Measurements from ENCODE around the gene HIVEP1.
"Not testable (repeated sequence)": the region's sequence is repeated elsewhere in the genome, so short reads cannot be mapped to it uniquely, and the experiment has no call there.

HIVEP1 gene

DNA sequence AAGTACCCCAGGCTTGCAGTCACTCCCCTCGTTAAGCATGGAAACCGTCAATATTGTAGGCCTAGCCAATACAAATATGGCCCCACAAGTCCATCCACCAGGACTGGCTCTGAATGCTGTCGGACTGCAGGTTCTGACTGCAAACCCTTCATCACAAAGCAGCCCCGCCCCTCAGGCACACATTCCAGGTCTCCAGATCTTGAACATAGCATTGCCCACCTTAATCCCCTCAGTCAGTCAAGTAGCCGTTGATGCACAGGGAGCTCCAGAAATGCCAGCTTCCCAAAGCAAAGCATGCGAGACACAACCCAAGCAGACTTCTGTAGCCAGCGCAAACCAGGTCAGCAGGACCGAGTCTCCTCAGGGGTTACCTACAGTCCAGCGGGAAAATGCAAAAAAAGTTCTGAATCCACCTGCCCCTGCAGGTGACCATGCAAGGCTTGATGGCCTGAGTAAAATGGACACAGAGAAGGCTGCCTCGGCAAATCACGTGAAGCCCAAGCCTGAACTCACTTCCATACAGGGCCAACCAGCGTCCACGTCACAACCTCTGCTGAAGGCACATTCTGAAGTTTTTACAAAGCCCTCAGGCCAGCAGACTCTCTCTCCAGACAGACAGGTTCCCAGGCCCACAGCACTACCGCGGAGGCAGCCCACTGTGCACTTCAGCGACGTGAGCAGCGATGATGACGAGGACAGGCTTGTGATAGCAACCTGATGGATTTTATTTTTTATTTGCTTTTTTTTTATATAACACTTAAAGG is 151.8 kb downstream of the HIVEP1 start:
- no peak for DNase-seq

- no peak for DNase-seq
Measured at GRCh38 chr6:12164508-12164770, 152.3 kb downstream of the HIVEP1 start.

GRCh38 chr6:12165297-12165696 is 153.2 kb downstream of the HIVEP1 start:
- DNase-seq, result no peak

- no peak for DNase-seq
Measured at GRCh38 chr6:12165722-12166280, 153.7 kb downstream of the HIVEP1 start.

- DNase-seq, result no peak
Measured at GRCh38 chr6:12169377-12169776, 157.3 kb downstream of the HIVEP1 start.

DNA sequence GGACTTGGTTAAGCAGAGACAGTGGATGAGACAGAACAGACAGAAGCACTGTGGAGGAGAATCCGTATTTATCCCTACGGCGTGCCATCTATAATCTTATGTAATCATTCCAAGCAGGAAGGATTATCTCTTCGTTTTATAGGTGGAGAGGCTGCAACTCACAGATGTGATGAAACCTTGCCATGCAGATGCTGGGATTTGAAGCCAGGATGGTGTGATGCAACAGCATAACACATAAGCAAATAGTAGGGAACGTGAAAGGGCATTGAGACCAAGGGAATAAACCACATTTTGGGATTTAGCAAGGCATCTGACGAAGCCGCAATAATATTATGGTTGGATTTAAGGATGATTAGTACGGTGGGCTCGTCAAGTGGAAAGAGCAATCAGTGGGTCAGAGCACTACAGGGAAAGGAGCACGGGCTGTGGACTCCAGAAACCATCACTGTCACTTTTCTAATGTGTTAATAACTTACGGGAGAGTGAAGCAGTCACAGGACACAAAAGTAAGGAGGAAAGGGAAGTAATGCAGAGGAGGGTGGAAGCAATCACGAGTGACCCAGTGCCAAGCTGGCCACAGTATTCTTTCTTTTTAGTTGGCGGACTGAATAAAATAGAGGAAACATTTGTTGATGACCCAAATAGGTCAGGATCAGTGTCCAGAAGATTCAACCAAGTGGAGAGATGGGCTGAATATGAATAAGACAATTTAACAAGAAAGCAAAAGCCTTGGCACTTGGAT is 158.4 kb downstream of the HIVEP1 start:
- DNase-seq, result no peak

DNA sequence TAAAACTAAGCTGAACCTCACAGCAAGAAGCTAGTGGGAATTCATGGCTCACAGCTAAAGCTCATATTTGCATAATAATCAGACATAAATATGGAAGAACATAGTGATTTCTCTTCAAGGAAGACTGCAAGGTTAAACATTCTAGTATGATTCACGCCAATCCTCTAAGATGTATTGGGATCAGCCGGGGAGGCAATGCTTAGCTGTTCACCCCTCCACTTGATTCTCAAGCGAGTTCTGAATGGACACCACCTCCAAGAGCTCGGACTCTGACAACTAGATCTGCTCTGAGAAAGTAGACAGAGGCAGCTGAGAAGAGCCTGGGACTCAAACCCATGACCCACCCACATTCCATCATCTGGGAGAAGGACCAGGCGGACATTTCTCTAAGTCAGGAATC is 159.6 kb downstream of the HIVEP1 start:
- no peak for DNase-seq

GRCh38 chr6:12172572-12172971 is 160.5 kb downstream of the HIVEP1 start:
- no peak for DNase-seq

GRCh38 chr6:12173181-12173580 is 161.1 kb downstream of the HIVEP1 start:
- DNase-seq, result no peak

- no peak for DNase-seq
Measured at GRCh38 chr6:12173661-12174060, 161.5 kb downstream of the HIVEP1 start.

DNA sequence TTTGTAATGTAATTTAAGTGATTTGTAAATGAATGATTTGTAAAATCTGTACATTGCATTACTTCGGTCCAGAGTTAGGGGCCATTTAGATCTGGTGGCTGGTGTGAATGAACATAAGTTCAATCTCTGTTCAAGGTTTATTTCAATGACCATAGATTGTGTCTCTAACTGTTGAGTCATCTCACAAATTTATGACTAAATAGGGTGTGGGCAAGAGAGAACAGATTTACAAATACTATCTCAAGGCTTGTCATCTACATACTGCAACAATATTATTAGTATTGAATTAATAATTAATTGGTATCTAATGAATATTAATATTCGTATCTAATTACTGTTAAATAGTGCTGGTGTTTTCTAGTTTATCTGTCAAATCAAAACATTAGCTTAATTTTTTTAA is 162.8 kb downstream of the HIVEP1 start:
- DNase-seq, result no peak

GRCh38 chr6:12175626-12176025 is 163.5 kb downstream of the HIVEP1 start:
- no peak for DNase-seq

DNA sequence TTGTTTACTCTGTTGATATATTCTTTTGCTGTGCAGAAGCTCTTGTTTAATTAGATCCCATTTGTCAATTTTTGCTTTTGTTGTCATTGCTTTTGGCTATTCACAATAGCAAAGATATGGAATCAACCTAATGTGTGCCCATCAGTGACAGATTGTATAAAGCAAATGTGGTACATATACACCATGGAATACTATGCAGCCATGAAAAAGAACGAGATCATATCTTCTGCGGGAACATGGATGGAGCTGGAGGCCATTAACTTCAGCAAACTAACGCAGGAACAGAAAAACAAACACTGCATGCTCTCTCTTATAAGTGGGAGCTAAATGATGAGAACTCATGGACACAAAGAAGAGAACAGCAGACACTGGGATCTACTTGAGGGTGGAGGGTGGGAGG is 164.7 kb downstream of the HIVEP1 start:
- not testable (repeated sequence) for DNase-seq

GRCh38 chr6:12178521-12178920 is 166.4 kb downstream of the HIVEP1 start:
- DNase-seq, result no peak

GRCh38 chr6:12181481-12181880 is 169.4 kb downstream of the HIVEP1 start:
- no peak for DNase-seq

DNA sequence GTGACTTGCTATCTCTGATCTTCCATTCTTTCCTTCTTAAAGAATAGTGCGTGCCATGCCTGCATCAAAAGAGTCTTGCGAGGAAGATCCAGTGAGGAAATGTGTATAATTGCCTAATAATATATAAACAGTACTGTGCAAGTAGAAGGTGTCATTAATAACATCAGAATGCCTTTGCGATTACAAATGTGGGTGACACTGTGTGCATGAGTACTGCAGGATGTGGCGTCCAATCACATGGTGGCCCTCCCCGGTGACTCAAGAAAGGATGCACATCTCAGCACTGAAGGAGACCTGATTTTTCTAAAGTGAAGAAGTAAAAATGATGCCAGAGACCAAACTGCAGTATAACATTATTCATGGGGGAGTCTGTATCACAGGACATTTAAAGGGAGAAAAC is 170.6 kb downstream of the HIVEP1 start:
- no peak for DNase-seq

- DNase-seq, result no peak
Measured at GRCh38 chr6:12185081-12185673, 173.1 kb downstream of the HIVEP1 start.

- no peak for DNase-seq
Measured at GRCh38 chr6:12186528-12186927, 174.4 kb downstream of the HIVEP1 start.

GRCh38 chr6:12189150-12189549 is 177.0 kb downstream of the HIVEP1 start:
- DNase-seq, result no peak

DNA sequence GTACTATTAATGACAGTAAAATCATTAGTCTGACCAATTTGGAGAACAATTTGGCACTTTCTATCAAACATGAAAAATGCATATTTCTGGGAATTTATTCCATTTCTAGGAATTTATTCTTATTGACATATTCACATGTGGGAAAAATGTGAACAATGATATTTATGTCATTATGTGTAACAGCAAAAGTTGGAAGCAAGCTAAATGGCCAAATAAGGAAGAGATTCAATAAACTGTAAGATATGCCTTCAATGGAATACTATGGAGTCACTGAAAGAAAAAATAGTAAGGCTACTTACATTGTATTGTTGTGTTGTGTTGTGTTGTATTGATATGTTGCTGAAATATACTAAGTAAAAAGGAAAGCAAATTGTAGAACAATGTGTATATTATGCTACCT is 177.5 kb downstream of the HIVEP1 start:
- DNase-seq, result no peak

GRCh38 chr6:12190252-12190651 is 178.1 kb downstream of the HIVEP1 start:
- DNase-seq, result no peak

GRCh38 chr6:12196326-12196936 is 184.3 kb downstream of the HIVEP1 start:
- DNase-seq, result no peak

DNA sequence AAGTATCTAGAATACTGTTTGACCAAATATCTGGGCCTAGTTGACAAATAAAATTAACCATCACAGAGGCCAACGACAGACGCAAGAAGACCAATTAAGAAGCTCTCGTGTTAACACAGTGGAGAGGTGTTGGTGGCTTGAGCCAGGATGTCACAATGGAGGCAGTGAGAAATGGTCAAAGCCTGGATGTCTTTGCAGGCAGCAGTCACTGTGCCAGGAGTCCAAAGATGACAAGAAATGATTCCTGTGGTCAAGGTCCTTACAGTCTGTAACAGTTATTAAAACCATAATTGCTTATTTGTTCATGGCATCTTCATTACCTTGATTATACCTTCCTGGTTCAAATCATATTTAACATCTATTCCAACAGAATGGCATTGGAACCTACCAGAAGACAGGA is 186.7 kb downstream of the HIVEP1 start:
- DNase-seq, result no peak

Data from activated naive CD4-positive, alpha-beta T cell (primary cell).